H1 (cell line): ENCODE results near the gene BICDL1. TPM values are rescaled to one million over a fixed set of nuclear protein-coding genes. Genes with fewer than 3 reads are reported as not detected.

ENCODE experiments used
- CHD1 ChIP-seq: IDR thresholded peaks from 2 replicates; pipeline ENCODE4 v1.6.1; 2012; ENCODE audit warnings: low read depth, low read length, improper control_type of control experiment
- CREB1 ChIP-seq: IDR thresholded peaks from 2 replicates; pipeline ENCODE4 v1.6.1; 2012; ENCODE audit warnings: inconsistent platforms
- JUN ChIP-seq: IDR thresholded peaks from 2 replicates; pipeline ENCODE4 v1.6.1; 2011; ENCODE audit warnings: low read depth, mild to moderate bottlenecking, improper control_type of control experiment, low read length
- KDM4A ChIP-seq: IDR thresholded peaks from one replicate; pipeline ENCODE4 v1.7.1; 2012; ENCODE audit warnings: low read depth, mild to moderate bottlenecking, moderate library complexity, low read length, inconsistent platforms; ENCODE audit not compliant: severe bottlenecking
- RFX5 ChIP-seq: IDR thresholded peaks from 2 replicates; pipeline ENCODE4 v1.6.1; 2011; ENCODE audit warnings: low read depth, low read length, improper control_type of control experiment, borderline replicate concordance
- SAP30 ChIP-seq: fragments of 300-600 bp; sonication (generic); IDR thresholded peaks from 2 replicates; pipeline ENCODE4 v1.7.1; 2012; ENCODE audit warnings: low read length, moderate library complexity, mild to moderate bottlenecking, inconsistent platforms; ENCODE audit not compliant: insufficient read depth, insufficient replicate concordance
- SIRT6 ChIP-seq: IDR thresholded peaks from one replicate; pipeline ENCODE4 v1.7.1; 2012; ENCODE audit warnings: low read length, inconsistent platforms
- SP4 ChIP-seq: IDR thresholded peaks from 2 replicates; pipeline ENCODE4 v1.6.1; 2012; ENCODE audit warnings: low read length, inconsistent platforms
- SRF ChIP-seq: IDR thresholded peaks from 2 replicates; pipeline ENCODE4 v1.6.1; 2011; ENCODE audit warnings: mild to moderate bottlenecking, low read depth, low read length, moderate library complexity
- polyA plus RNA-seq, 7 experiments: library from polyadenylated mRNA; depleted of rRNA in 3 of 7; stranded (reverse) in 5 of 7; unstranded in 2 of 7; fragments of >200 nt in 5 of 7; fragments of 200-250 nt in 2 of 7; gene quantifications; 1 replicate in 5 of 7; 2 replicates in 1 of 7; 4 replicates in 1 of 7; pipeline versions ENCODE4 v1.2.1 to v1.2.3, GENCODE V29; 2011 to 2013; ENCODE audit warnings: missing spikeins in 2 of 7, mixed read lengths in 2 of 7
- total RNA-seq: library from RNA; stranded (reverse); fragmentation: NEBNext Ultra II Directional; extraction: Animal tissue kit (Norgen Biotek cat#: 25700); gene quantifications from 2 replicates; pipeline ENCODE4 v1.2.1, GENCODE V29; 2021
- TF ChIP-seq, protein P1 (sequence below): fragments of 300-600 bp; sonication (generic); IDR thresholded peaks from 2 replicates; pipeline ENCODE4 v1.7.1; 2012; ENCODE audit warnings: low read length, moderate library complexity, mild to moderate bottlenecking, inconsistent platforms; ENCODE audit not compliant: insufficient replicate concordance
- TF ChIP-seq, protein P2 (sequence below): IDR thresholded peaks from 2 replicates; pipeline ENCODE4 v1.6.1; 2012; ENCODE audit warnings: inconsistent platforms

BICDL1 gene
- total and polyA plus RNA-seq, 2 of the 8 experiments (the other 6 are each of a cell fraction or from before 2014, with no cell fraction given), result 17.2 to 25.9 TPM

DNA sequence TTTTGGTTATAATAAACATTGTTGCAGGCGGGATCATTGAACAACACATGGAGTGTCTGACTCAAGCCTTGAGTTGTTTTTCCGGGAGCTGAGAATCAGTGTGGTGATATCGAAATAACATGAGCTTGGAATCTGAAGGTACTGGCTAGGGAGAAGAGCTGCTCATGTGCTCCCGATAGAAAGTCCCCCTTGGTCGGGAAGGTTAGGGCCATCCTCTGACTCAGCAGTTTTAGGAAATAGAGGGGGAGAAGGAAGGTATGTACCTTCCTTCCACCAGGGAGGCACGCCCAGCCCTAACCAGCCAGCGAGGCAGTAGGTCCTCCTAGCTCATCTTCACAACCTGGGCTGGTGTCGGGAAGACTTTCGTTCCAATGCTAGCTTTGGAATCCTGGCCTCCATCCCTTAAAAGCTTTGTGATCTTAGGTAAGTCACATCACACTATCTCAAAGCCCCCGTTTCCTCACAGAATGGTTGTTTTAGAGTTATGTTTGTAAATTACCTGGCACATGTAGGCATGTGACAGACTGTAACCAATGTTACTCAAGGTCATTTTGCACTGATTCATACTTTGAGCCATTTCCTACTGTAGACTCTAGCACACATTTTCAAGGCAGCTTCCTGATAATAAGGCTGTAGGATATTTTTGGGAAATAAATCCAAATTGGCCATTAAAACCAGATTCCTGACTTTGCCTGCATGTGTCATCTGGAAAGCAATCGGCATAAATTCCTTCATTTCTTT lies 129.5 kb downstream of the BICDL1 start (continued):
- TF ChIP-seq SRF, result no peak
- TF ChIP-seq CHD1, result no peak
- no peak for TF ChIP-seq SAP30
- TF ChIP-seq SP4, result no peak
- no peak for TF ChIP-seq SIRT6
- no peak for TF ChIP-seq CREB1
- TF ChIP-seq RFX5, result no peak
- TF ChIP-seq, protein P1, sequence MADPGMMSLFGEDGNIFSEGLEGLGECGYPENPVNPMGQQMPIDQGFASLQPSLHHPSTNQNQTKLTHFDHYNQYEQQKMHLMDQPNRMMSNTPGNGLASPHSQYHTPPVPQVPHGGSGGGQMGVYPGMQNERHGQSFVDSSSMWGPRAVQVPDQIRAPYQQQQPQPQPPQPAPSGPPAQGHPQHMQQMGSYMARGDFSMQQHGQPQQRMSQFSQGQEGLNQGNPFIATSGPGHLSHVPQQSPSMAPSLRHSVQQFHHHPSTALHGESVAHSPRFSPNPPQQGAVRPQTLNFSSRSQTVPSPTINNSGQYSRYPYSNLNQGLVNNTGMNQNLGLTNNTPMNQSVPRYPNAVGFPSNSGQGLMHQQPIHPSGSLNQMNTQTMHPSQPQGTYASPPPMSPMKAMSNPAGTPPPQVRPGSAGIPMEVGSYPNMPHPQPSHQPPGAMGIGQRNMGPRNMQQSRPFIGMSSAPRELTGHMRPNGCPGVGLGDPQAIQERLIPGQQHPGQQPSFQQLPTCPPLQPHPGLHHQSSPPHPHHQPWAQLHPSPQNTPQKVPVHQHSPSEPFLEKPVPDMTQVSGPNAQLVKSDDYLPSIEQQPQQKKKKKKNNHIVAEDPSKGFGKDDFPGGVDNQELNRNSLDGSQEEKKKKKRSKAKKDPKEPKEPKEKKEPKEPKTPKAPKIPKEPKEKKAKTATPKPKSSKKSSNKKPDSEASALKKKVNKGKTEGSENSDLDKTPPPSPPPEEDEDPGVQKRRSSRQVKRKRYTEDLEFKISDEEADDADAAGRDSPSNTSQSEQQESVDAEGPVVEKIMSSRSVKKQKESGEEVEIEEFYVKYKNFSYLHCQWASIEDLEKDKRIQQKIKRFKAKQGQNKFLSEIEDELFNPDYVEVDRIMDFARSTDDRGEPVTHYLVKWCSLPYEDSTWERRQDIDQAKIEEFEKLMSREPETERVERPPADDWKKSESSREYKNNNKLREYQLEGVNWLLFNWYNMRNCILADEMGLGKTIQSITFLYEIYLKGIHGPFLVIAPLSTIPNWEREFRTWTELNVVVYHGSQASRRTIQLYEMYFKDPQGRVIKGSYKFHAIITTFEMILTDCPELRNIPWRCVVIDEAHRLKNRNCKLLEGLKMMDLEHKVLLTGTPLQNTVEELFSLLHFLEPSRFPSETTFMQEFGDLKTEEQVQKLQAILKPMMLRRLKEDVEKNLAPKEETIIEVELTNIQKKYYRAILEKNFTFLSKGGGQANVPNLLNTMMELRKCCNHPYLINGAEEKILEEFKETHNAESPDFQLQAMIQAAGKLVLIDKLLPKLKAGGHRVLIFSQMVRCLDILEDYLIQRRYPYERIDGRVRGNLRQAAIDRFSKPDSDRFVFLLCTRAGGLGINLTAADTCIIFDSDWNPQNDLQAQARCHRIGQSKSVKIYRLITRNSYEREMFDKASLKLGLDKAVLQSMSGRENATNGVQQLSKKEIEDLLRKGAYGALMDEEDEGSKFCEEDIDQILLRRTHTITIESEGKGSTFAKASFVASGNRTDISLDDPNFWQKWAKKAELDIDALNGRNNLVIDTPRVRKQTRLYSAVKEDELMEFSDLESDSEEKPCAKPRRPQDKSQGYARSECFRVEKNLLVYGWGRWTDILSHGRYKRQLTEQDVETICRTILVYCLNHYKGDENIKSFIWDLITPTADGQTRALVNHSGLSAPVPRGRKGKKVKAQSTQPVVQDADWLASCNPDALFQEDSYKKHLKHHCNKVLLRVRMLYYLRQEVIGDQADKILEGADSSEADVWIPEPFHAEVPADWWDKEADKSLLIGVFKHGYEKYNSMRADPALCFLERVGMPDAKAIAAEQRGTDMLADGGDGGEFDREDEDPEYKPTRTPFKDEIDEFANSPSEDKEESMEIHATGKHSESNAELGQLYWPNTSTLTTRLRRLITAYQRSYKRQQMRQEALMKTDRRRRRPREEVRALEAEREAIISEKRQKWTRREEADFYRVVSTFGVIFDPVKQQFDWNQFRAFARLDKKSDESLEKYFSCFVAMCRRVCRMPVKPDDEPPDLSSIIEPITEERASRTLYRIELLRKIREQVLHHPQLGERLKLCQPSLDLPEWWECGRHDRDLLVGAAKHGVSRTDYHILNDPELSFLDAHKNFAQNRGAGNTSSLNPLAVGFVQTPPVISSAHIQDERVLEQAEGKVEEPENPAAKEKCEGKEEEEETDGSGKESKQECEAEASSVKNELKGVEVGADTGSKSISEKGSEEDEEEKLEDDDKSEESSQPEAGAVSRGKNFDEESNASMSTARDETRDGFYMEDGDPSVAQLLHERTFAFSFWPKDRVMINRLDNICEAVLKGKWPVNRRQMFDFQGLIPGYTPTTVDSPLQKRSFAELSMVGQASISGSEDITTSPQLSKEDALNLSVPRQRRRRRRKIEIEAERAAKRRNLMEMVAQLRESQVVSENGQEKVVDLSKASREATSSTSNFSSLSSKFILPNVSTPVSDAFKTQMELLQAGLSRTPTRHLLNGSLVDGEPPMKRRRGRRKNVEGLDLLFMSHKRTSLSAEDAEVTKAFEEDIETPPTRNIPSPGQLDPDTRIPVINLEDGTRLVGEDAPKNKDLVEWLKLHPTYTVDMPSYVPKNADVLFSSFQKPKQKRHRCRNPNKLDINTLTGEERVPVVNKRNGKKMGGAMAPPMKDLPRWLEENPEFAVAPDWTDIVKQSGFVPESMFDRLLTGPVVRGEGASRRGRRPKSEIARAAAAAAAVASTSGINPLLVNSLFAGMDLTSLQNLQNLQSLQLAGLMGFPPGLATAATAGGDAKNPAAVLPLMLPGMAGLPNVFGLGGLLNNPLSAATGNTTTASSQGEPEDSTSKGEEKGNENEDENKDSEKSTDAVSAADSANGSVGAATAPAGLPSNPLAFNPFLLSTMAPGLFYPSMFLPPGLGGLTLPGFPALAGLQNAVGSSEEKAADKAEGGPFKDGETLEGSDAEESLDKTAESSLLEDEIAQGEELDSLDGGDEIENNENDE, result no peak
- no peak for TF ChIP-seq KDM4A
- TF ChIP-seq, protein P2, sequence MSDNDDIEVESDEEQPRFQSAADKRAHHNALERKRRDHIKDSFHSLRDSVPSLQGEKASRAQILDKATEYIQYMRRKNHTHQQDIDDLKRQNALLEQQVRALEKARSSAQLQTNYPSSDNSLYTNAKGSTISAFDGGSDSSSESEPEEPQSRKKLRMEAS, result peak; percentile 49
- no peak for TF ChIP-seq JUN
